ENCODE results near the gene LMBR1. TPM values are rescaled to one million over a fixed set of nuclear protein-coding genes. Genes with fewer than 3 reads are reported as not detected.
"Not testable (repeated sequence)": the region's sequence is repeated elsewhere in the genome, so short reads cannot be mapped to it uniquely, and the experiment has no call there.

The LMBR1 gene
- total RNA-seq, 1 donor from 2014 or later = 49.7 TPM

GRCh38 chr7:156816943-156817572 lies 75.9 kb downstream of the LMBR1 start:
- TF ChIP-seq EZH2 (IDR thresholded peaks at IDR 0.05; ENCODE audit: insufficient read depth, low read length) = no peak
- TF ChIP-seq CTCF (IDR thresholded peaks at IDR 0.05; ENCODE audit: insufficient read depth, low read depth, low read length) = peak; percentile 28
- no peaks in the 10 kb centered on the region for H3K4me1 Mint-ChIP-seq (ENCODE audit: low read depth, unreplicated experiment)
- no peak overlapping the region for H2AFZ ChIP-seq (ENCODE audit: low read depth, low read length)
- no peaks in the 10 kb centered on the region for H3K36me3 ChIP-seq (ENCODE audit: insufficient read depth, low read length)
- DNase-seq (ENCODE audit: low read depth) (no peak), FAIRE-seq (no peak)
- no peaks in the 10 kb centered on the region for H3K9me3 ChIP-seq (ENCODE audit: insufficient read depth, low read depth, low read length)
- H3K4me1 ChIP-seq (ENCODE audit: insufficient read depth, low read length) = no peaks in the 10 kb centered on the region
- no peaks in the 10 kb centered on the region for H4K20me1 ChIP-seq (ENCODE audit: insufficient read depth, low read length)
- H3K4me2 ChIP-seq (ENCODE audit: low read length) = no peak overlapping the region
- no peak overlapping the region for H3K9ac ChIP-seq (ENCODE audit: low read length)
- H3K27me3 Mint-ChIP-seq (ENCODE audit: low read depth, unreplicated experiment) = no peaks in the 10 kb centered on the region
- H3K27me3 ChIP-seq (ENCODE audit: insufficient read depth, low read length) = no peaks in the 10 kb centered on the region
- no peak overlapping the region for H3K27ac Mint-ChIP-seq (ENCODE audit: unreplicated experiment)
- H3K36me3 Mint-ChIP-seq (ENCODE audit: low read depth, unreplicated experiment) = peaks cover 4% of the 10 kb centered on the region
- H3K4me3 ChIP-seq (ENCODE audit: insufficient read depth, low read depth, low read length) = no peak overlapping the region
- H3K27ac ChIP-seq (ENCODE audit: low read depth, low read length) = no peak overlapping the region
- no peaks in the 10 kb centered on the region for H3K9me3 Mint-ChIP-seq (ENCODE audit: unreplicated experiment)
- H3K79me2 ChIP-seq (ENCODE audit: insufficient read depth, low read length) = no peaks in the 10 kb centered on the region
- no peak overlapping the region for H3K4me3 Mint-ChIP-seq (ENCODE audit: unreplicated experiment)

GRCh38 chr7:156811706-156812105 lies 81.3 kb downstream of the LMBR1 start:
- Histone ChIP-seq H3K27ac (ENCODE audit: low read depth, low read length) (no peak overlapping the region), H3K9ac (ENCODE audit: low read length) (no peak overlapping the region), H3K4me1 (ENCODE audit: insufficient read depth, low read length) (no peaks in the 10 kb centered on the region), H3K4me2 (ENCODE audit: low read length) (no peak overlapping the region), H2AFZ (ENCODE audit: low read depth, low read length) (no peak overlapping the region), H4K20me1 (ENCODE audit: insufficient read depth, low read length) (no peaks in the 10 kb centered on the region), H3K79me2 (ENCODE audit: insufficient read depth, low read length) (no peaks in the 10 kb centered on the region), H3K27me3 (ENCODE audit: insufficient read depth, low read length) (no peaks in the 10 kb centered on the region), H3K4me3 (ENCODE audit: insufficient read depth, low read depth, low read length) (no peak overlapping the region), H3K36me3 (ENCODE audit: insufficient read depth, low read length) (no peaks in the 10 kb centered on the region), H3K9me3 (ENCODE audit: insufficient read depth, low read depth, low read length) (no peaks in the 10 kb centered on the region)
- TF ChIP-seq CTCF (IDR thresholded peaks at IDR 0.05; ENCODE audit: insufficient read depth, low read depth, low read length) = no peak
- no peak for TF ChIP-seq EZH2 (IDR thresholded peaks at IDR 0.05; ENCODE audit: insufficient read depth, low read length)
- no peak overlapping the region for H3K27ac Mint-ChIP-seq (ENCODE audit: unreplicated experiment)
- no peak for FAIRE-seq
- H3K9me3 Mint-ChIP-seq (ENCODE audit: unreplicated experiment) = no peaks in the 10 kb centered on the region
- no peaks in the 10 kb centered on the region for H3K4me1 Mint-ChIP-seq (ENCODE audit: low read depth, unreplicated experiment)
- no peaks in the 10 kb centered on the region for H3K27me3 Mint-ChIP-seq (ENCODE audit: low read depth, unreplicated experiment)
- H3K4me3 Mint-ChIP-seq (ENCODE audit: unreplicated experiment) = no peak overlapping the region
- peaks cover 2% of the 10 kb centered on the region for H3K36me3 Mint-ChIP-seq (ENCODE audit: low read depth, unreplicated experiment)
- DNase-seq (ENCODE audit: low read depth) = no peak

- FAIRE-seq; H3K9me3 Mint-ChIP-seq (ENCODE audit: unreplicated experiment); H3K4me1 Mint-ChIP-seq (ENCODE audit: low read depth, unreplicated experiment): not testable (repeated sequence)
These were observed 89.3 kb downstream of the LMBR1 start for GRCh38 chr7:156803656-156804055.

More at GRCh38 chr7:156803656-156804055, 89.3 kb downstream of the LMBR1 start:
- not testable (repeated sequence) for H3K27me3 Mint-ChIP-seq (ENCODE audit: low read depth, unreplicated experiment); H3K27ac ChIP-seq (ENCODE audit: low read depth, low read length); H2AFZ ChIP-seq (ENCODE audit: low read depth, low read length); H3K4me2 ChIP-seq (ENCODE audit: low read length); H3K36me3 Mint-ChIP-seq (ENCODE audit: low read depth, unreplicated experiment); H4K20me1 ChIP-seq (ENCODE audit: insufficient read depth, low read length); H3K27ac Mint-ChIP-seq (ENCODE audit: unreplicated experiment); H3K36me3 ChIP-seq (ENCODE audit: insufficient read depth, low read length); H3K27me3 ChIP-seq (ENCODE audit: insufficient read depth, low read length); H3K9ac ChIP-seq (ENCODE audit: low read length); H3K4me1 ChIP-seq (ENCODE audit: insufficient read depth, low read length); H3K4me3 ChIP-seq (ENCODE audit: insufficient read depth, low read depth, low read length); H3K4me3 Mint-ChIP-seq (ENCODE audit: unreplicated experiment); H3K9me3 ChIP-seq (ENCODE audit: insufficient read depth, low read depth, low read length); H3K79me2 ChIP-seq (ENCODE audit: insufficient read depth, low read length); DNase-seq (ENCODE audit: low read depth)

Data from astrocyte (in vitro differentiated cells and primary cell).